ENCODE results near the gene HIPK3.
"Not testable (repeated sequence)": the region's sequence is repeated elsewhere in the genome, so short reads cannot be mapped to it uniquely, and the experiment has no call there.

Gene HIPK3

DNA sequence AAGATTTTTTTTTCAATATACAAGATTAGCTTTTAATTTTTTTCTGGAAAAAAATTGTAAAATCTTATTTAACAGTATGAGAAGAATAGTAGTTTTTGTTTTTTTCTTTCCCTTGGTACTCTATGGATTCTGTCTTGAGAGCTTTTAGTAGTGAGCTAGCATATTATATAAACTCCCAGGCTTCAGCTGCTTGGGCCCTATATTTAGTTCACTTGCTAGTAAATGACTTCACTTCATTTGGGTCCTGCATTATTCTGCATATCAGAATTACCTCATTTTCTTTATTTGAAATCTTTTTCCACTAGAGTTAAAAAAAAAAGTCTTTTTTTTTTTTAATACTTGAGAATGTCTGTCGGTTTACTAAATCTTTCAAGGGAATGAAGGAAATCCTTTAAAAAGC, 33.1 kb downstream of the HIPK3 start:
- TF ChIP-seq, protein P1, sequence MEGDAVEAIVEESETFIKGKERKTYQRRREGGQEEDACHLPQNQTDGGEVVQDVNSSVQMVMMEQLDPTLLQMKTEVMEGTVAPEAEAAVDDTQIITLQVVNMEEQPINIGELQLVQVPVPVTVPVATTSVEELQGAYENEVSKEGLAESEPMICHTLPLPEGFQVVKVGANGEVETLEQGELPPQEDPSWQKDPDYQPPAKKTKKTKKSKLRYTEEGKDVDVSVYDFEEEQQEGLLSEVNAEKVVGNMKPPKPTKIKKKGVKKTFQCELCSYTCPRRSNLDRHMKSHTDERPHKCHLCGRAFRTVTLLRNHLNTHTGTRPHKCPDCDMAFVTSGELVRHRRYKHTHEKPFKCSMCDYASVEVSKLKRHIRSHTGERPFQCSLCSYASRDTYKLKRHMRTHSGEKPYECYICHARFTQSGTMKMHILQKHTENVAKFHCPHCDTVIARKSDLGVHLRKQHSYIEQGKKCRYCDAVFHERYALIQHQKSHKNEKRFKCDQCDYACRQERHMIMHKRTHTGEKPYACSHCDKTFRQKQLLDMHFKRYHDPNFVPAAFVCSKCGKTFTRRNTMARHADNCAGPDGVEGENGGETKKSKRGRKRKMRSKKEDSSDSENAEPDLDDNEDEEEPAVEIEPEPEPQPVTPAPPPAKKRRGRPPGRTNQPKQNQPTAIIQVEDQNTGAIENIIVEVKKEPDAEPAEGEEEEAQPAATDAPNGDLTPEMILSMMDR (IDR thresholded peaks at IDR 0.05; ENCODE audit: control insufficient read depth, extremely low read depth, insufficient read depth) = no peak
- H3K4me3 ChIP-seq (ENCODE audit: low read depth, low read length) = no peak overlapping the region
- DNase-seq (ENCODE audit: low read depth) = no peak

DNA sequence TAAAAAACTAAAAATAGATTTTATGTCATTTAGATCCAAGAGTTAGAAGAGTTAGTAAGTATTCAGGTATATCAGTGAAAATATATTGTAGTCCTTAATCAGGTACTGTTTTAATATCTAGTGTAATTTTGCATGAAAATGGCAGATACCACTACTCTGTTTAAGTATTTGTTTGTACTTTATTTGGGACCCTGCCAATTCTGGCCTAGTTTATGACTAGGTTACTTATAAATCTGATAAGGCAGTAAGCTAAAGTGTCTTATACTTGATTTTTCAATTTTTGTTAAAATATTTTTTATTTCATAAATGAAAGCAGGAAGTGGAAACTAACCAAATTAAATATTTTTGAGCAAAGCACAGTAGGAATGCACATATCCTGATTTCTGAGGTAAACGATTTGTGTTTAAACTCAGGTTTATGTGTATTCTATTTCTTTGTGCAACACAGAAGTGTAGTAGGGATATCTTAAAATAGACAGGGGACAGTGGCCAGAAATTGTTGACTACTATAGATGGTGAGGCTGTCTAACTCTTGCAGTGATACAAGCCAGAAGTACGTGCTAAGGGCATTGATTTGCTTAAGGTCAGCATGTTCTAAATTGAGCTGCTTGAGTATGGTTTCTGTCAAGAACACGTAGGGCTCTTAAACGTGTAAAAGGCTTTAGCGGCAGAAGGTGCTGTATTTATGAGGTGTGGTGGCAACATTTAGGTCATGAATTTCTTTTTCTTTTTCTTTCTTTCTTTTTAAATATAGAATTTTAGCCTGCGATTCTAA, 34.0 kb downstream of the HIPK3 start:
- H3K4me3 ChIP-seq (ENCODE audit: low read depth, low read length) = no peak overlapping the region
- DNase-seq (ENCODE audit: low read depth) = peak; percentile 53
- TF ChIP-seq, protein P1 (IDR thresholded peaks at IDR 0.05; ENCODE audit: control insufficient read depth, extremely low read depth, insufficient read depth) = no peak

DNA sequence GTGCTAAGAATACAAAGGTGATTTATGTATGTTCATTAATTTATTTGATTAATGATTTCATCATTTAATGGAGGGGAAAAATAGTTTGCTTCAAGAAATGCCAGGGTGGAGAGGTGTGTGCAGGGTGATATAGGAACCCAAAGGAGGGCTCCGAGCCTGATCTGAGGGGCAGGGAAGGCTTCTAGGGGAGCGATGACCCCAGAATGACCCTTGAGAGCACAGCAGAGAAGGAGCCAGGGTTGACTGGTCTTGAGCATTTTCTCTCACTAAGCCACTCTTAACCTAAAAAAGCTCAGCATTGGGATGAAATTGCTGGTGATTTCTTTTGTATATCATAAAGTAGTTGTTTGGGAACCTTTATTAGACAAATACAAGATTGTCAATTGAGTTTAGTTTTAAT, 35.1 kb downstream of the HIPK3 start:
- DNase-seq (ENCODE audit: low read depth) = no peak
- H3K4me3 ChIP-seq (ENCODE audit: low read depth, low read length) = no peak overlapping the region
- TF ChIP-seq, protein P1 (IDR thresholded peaks at IDR 0.05; ENCODE audit: control insufficient read depth, extremely low read depth, insufficient read depth) = no peak

DNA sequence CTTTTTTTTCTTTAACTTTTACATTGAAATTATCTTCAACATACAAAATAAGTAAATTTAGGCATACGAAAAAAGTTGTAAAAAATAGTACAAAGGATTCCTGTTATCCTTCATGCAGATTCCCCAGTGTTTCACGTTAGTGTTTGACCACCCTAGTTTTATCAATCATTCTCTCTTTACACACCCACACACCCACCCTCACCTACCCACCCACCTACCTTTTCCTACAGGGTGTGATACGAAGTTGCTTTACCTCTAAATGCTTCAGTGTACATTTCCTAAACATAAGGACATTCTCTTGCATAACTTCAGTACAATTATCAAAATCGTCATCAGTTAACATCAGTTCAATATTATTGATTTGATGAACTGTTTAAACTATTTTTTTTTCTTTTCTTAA, 37.0 kb downstream of the HIPK3 start:
- no peak overlapping the region for H3K4me3 ChIP-seq (ENCODE audit: low read depth, low read length)
- DNase-seq (ENCODE audit: low read depth) = no peak
- TF ChIP-seq, protein P1 (IDR thresholded peaks at IDR 0.05; ENCODE audit: control insufficient read depth, extremely low read depth, insufficient read depth) = no peak

DNA sequence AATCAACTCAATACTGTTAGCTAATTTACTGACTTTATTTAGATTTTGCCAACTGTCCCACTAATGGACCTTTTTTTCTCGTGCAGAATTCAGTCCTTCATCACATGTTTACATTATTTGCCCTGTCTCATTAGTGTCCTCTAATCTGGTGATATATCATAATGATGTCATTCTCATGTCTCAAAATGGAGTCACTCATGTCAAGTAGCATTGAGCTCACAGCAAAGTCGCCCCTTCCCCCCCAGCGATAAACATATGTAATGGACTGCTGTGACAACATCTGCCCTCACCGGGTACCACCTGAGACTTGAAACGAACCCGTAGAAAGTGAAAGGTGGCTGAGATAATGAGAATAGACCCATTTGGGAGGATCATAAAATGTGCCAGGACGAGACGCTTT, 37.6 kb downstream of the HIPK3 start:
- TF ChIP-seq, protein P1 (IDR thresholded peaks at IDR 0.05; ENCODE audit: control insufficient read depth, extremely low read depth, insufficient read depth) = no peak
- no peak for DNase-seq (ENCODE audit: low read depth)
- H3K4me3 ChIP-seq (ENCODE audit: low read depth, low read length) = no peak overlapping the region

DNA sequence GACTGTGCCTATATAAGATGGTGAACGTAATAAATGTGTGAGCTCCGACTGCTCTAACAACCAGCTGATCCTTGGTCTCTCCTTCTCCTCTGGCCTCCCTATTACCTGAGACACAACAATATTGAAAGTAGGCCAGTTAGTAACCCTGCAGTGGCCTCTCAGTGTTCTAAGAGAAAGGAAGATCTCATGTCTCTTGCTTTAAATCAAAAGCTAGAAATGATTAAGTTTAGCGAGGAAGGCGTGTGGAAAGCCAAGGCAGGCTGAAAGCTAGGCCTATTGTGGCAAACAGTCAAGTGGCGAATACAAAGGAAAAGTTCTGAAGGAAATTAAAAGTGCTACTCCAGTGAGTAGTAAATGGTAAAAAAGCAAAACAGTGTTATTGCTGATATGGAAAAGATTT, 39.5 kb downstream of the HIPK3 start:
- H3K4me3 ChIP-seq (ENCODE audit: low read depth, low read length) = no peak overlapping the region
- TF ChIP-seq, protein P1 (IDR thresholded peaks at IDR 0.05; ENCODE audit: control insufficient read depth, extremely low read depth, insufficient read depth) = no peak
- DNase-seq (ENCODE audit: low read depth) = no peak

DNA sequence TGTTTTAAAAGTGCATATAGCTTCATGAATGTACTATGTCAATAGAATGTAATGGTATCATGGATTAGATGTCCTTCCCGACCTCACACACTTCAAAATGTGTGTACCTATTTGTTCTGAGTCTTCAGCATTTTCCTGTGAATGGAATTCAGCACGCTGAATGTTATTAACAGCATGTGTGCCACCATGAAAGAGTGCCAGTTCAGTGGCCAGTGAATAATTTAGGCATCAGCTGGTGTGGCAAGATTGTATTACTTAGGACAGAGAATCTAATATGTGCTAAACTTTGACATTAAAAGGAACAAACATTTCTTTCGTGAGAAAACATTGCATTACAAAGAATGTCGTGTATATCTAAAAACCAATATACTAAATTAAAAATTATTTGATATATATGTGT, 46.4 kb downstream of the HIPK3 start:
- H3K4me3 ChIP-seq (ENCODE audit: low read depth, low read length) = no peak overlapping the region
- DNase-seq (ENCODE audit: low read depth) = no peak

DNA sequence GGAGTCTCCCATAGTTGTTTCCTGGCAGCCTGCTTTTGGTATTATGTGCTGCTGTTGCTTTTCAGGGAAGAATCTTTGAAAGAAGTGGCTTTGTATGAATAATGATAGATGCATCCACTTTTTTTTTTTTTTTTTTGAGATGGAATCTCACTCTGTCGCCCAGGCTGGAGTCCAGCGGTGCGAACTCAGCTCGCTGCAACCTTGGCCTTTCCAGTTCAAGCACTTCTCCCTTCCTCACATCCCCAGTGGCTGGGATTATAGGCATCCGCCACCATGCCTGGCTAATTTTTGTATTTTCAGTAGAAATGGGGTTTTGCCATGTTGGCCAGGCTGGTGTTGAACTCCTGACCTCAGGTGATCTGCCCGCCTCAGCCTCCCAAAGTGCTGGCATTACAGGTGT, 49.6 kb downstream of the HIPK3 start:
- not testable (repeated sequence) for DNase-seq (ENCODE audit: low read depth); H3K4me3 ChIP-seq (ENCODE audit: low read depth, low read length)

More for the DNA sequence above, 46.4 kb downstream of the HIPK3 start:
- TF ChIP-seq, protein P1 (IDR thresholded peaks at IDR 0.05; ENCODE audit: control insufficient read depth, extremely low read depth, insufficient read depth) = no peak
